KOPT-K1 (cell line): ENCODE measurements around the gene COL4A6.

Experiments used
- H3K27ac ChIP-seq: fragments of 200-600 bp; sonication (generic); 2 replicates; pipeline ENCODE4 v1.5.1; 2016; ENCODE audit warnings: antibody characterized with exemption, mild to moderate bottlenecking, low read depth, low read length; ENCODE audit not compliant: poor library complexity, severe bottlenecking
- H3K36me3 ChIP-seq: fragments of 200-600 bp; sonication (generic); 2 replicates; pipeline ENCODE4 v1.5.1; 2017; ENCODE audit warnings: antibody characterized with exemption, mild to moderate bottlenecking, low read length, moderate library complexity; ENCODE audit not compliant: insufficient read depth
- H3K9me3 ChIP-seq: fragments of 200-600 bp; sonication (generic); 2 replicates; pipeline ENCODE4 v1.5.1; 2017; ENCODE audit warnings: antibody characterized with exemption, low read length, mild to moderate bottlenecking; ENCODE audit not compliant: insufficient read depth, poor library complexity, severe bottlenecking

Gene COL4A6

DNA sequence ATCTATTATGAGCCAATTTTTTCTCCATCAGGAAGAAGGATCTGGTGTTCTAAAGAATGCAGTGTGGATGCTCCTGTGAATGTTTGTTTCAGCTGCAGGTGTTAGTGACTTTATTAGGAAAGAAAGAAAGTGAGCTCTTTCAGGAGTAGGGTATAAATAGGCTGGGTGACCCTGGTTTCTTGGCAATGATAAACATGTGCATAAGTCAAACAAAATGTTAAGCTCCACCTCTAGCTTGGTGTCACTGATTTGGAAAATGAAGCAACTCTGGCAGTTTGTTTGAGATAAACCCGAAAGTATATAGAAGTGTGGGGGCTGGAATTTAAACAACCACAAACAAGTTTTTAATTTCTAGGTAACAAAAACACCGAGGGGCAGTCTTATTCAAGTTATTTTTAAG is 152.3 kb downstream of the COL4A6 start:
- Histone ChIP-seq H3K9me3 (no peaks in the 10 kb centered on the region), H3K36me3 (no peaks in the 10 kb centered on the region), H3K27ac (no peak overlapping the region)

GRCh38 chrX:108285356-108285755 is 152.9 kb downstream of the COL4A6 start:
- Histone ChIP-seq H3K36me3 (no peaks in the 10 kb centered on the region), H3K9me3 (no peaks in the 10 kb centered on the region), H3K27ac (no peak overlapping the region)

- Histone ChIP-seq H3K27ac (no peak overlapping the region), H3K36me3 (no peaks in the 10 kb centered on the region), H3K9me3 (no peaks in the 10 kb centered on the region)
These were observed 162.5 kb downstream of the COL4A6 start for GRCh38 chrX:108275732-108276131.

DNA sequence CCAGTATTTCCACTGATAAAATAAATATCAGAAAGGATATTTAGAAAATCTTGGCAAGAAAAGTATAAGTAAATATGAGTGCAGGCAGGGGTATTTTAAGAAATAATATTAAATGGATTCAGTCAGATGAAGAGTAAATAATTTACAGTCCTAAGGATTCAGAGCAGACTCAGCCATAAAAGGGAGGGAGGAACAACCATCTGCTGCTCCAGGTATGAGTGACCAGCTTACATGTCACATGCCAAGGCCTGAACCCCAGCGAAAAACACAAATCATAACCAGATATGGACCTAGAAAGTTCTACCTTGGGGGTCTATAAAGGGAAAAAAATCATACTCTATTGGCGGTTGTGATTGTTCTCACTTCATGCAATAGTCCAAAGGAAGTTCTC is 166.8 kb downstream of the COL4A6 start:
- H3K9me3 ChIP-seq, result no peaks in the 10 kb centered on the region

GRCh38 chrX:108270739-108271396 is 167.4 kb downstream of the COL4A6 start:
- Histone ChIP-seq H3K9me3 (no peaks in the 10 kb centered on the region), H3K27ac (no peak overlapping the region), H3K36me3 (no peaks in the 10 kb centered on the region)

More for the DNA sequence above, 166.8 kb downstream of the COL4A6 start:
- no peak overlapping the region for H3K27ac ChIP-seq
- H3K36me3 ChIP-seq, result no peaks in the 10 kb centered on the region

DNA sequence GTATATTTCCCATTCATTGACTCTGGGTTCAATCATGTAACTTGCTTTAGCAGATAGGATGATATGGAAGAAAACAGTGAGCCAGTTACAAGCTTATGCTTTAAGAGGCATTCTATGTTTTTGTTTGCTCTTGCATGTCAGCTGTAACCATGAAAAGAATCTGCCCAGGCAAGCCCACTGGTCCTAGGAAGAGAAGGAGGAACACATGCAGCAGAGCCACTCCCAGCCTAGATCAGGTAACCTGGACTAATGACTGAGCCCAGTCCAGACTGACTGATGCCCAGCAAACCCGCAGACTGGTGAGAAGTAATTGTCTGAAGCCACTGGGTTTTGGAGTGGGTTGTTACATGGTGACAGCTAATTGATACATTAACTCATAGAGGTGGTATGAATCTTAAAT is 167.9 kb downstream of the COL4A6 start:
- Histone ChIP-seq H3K27ac (no peak overlapping the region), H3K9me3 (no peaks in the 10 kb centered on the region), H3K36me3 (no peaks in the 10 kb centered on the region)

- H3K36me3 ChIP-seq, result no peaks in the 10 kb centered on the region
- H3K9me3 ChIP-seq, result no peaks in the 10 kb centered on the region
- no peak overlapping the region for H3K27ac ChIP-seq
These were observed 169.7 kb downstream of the COL4A6 start for GRCh38 chrX:108268434-108269080.

GRCh38 chrX:108267557-108267956 is 170.7 kb downstream of the COL4A6 start:
- Histone ChIP-seq H3K36me3 (no peaks in the 10 kb centered on the region), H3K9me3 (no peaks in the 10 kb centered on the region), H3K27ac (no peak overlapping the region)

DNA sequence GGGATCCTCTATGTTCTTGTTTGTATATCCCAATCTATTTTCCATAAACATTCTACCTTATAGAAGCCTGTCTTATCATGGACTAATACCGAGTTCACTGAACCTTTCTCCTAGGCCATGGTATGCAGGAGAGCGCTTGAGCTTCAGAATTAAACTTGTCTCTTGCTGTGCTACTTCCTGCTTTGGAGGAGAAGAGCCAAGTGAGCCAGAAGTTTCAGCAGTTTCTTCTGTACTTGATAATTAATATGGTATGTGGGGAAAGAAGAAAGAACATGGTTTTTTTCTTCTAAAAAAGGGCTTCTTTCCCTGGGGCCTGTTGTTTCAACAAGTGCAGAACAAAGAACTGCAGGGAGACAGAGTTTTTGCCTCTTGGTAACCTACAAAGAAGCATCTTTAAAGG is 173.8 kb downstream of the COL4A6 start:
- no peaks in the 10 kb centered on the region for H3K9me3 ChIP-seq
- no peak overlapping the region for H3K27ac ChIP-seq
- H3K36me3 ChIP-seq, result no peaks in the 10 kb centered on the region

DNA sequence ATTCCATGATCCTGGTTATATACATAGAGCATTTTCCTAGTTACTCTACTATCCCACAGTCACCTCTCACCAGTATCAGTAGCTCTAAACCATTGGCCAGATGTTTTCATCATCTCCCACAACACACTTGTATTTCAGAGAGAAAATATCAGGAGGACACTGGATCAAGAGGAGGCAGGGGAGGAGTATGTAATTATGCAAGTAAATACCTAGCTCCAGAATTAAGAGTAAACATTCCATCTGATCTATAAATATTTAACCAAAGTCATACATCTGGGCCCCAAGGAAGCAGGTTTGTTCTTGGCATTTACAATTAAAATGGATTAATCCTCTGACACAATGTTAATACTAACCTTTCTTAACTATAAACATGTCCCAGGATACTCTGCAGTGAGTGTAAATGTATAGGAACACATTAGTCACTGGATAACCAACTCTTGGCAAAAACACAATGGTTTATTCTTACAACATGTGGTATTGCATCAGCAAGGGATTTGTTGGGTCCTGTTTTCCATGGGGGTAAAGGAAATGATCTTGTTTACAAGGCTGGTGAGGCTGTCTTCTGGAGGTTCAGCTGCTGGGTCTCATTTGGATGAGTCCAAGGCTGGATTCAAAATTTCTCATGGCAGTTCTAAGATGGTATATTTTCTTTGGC is 176.5 kb downstream of the COL4A6 start:
- Histone ChIP-seq H3K9me3 (no peaks in the 10 kb centered on the region), H3K36me3 (no peaks in the 10 kb centered on the region), H3K27ac (no peak overlapping the region)

GRCh38 chrX:108257556-108257955 is 180.7 kb downstream of the COL4A6 start:
- Histone ChIP-seq H3K36me3 (no peaks in the 10 kb centered on the region), H3K27ac (no peak overlapping the region), H3K9me3 (no peaks in the 10 kb centered on the region)

GRCh38 chrX:108254636-108255035 is 183.6 kb downstream of the COL4A6 start:
- H3K9me3 ChIP-seq, result no peaks in the 10 kb centered on the region
- H3K27ac ChIP-seq, result no peak overlapping the region
- no peaks in the 10 kb centered on the region for H3K36me3 ChIP-seq

GRCh38 chrX:108250654-108251579 is 187.3 kb downstream of the COL4A6 start:
- Histone ChIP-seq H3K27ac (no peak overlapping the region), H3K36me3 (no peaks in the 10 kb centered on the region), H3K9me3 (no peaks in the 10 kb centered on the region)

- Histone ChIP-seq H3K36me3 (no peaks in the 10 kb centered on the region), H3K27ac (no peak overlapping the region)
These were observed 191.8 kb downstream of the COL4A6 start for GRCh38 chrX:108246304-108246954.

More at GRCh38 chrX:108246304-108246954, 191.8 kb downstream of the COL4A6 start:
- H3K9me3 ChIP-seq, result no peaks in the 10 kb centered on the region
